IMR-90 (cell line): ENCODE results near the gene RNF215. TPM values are rescaled to one million over a fixed set of nuclear protein-coding genes. Genes with fewer than 3 reads are reported as not detected.

Experiments used
- ATAC-seq: fragments of 200-7000 bp; cut with Tn5 transposase; 2 replicates; pipeline ENCODE4 v1.9.1; 2020; ENCODE audit warnings: low read depth, mild to moderate bottlenecking, moderate library complexity
- BruUV-seq: library from RNA; stranded (reverse); fragments of 400-500 nt; replicated peaks from 2 replicates; lab custom pipeline; 2021; lab: Mats Ljungman, UMichigan
- CTCF ChIA-PET: fragments of 300-600 bp; formaldehyde crosslinking; extraction: SDS; loops from one replicate; lab custom pipeline; 2021; ENCODE audit warnings: antibody characterized with exemption; lab: Yijun Ruan, JAX
- POLR2A ChIA-PET: fragments of 300-600 bp; sonication (Branson Sonifier 250); formaldehyde crosslinking; loops from one replicate; lab custom pipeline; 2022; ENCODE audit warnings: antibody characterized with exemption; ENCODE audit not compliant: unreplicated experiment; lab: Charles Lee
- DNase-seq: peaks from one replicate; pipeline ENCODE4 v3.0.0; 2013
- H2AFZ ChIP-seq: replicated peaks from 2 replicates; pipeline ENCODE3; 2013; ENCODE audit warnings: low read length, mild to moderate bottlenecking; ENCODE audit not compliant: poor library complexity
- H2AK5ac ChIP-seq: 2 replicates; pipeline ENCODE4 v1.6.1; 2013; ENCODE audit warnings: low read depth, low read length, inconsistent platforms
- H2AK9ac ChIP-seq: replicated peaks from 2 replicates; pipeline ENCODE3; 2013; ENCODE audit warnings: mild to moderate bottlenecking, low read depth, low read length, moderate library complexity; ENCODE audit not compliant: poor library complexity
- H2BK120ac ChIP-seq: 2 replicates; pipeline ENCODE4 v1.6.1; 2013; ENCODE audit warnings: low read depth, low read length, inconsistent platforms
- H2BK15ac ChIP-seq: 3 replicates; pipeline ENCODE4 v1.6.1; 2013; ENCODE audit warnings: low read depth, low read length, inconsistent platforms
- H2BK20ac ChIP-seq: 2 replicates; pipeline ENCODE4 v1.6.1; 2013; ENCODE audit warnings: low read depth, mild to moderate bottlenecking, inconsistent platforms, low read length, moderate library complexity
- H2BK5ac ChIP-seq: 2 replicates; pipeline ENCODE4 v1.6.1; 2013; ENCODE audit warnings: mild to moderate bottlenecking, low read depth, low read length, inconsistent platforms; ENCODE audit not compliant: poor library complexity, severe bottlenecking
- H3K14ac ChIP-seq: replicated peaks from 2 replicates; pipeline ENCODE4 v1.6.1; 2013; ENCODE audit warnings: low read depth, low read length, inconsistent platforms
- H3K18ac ChIP-seq: 2 replicates; pipeline ENCODE4 v1.6.1; 2013; ENCODE audit warnings: low read depth, low read length, control low read depth
- H3K23ac ChIP-seq: 2 replicates; pipeline ENCODE4 v1.6.1; 2013; ENCODE audit warnings: low read depth, low read length, inconsistent platforms
- H3K27ac ChIP-seq: 2 replicates; pipeline ENCODE4 v1.5.1; 2013; ENCODE audit warnings: mild to moderate bottlenecking, control low read depth, low read length; ENCODE audit not compliant: insufficient read depth
- H3K27me3 ChIP-seq: 2 replicates; pipeline ENCODE4 v1.6.1; 2013; ENCODE audit warnings: low read length; ENCODE audit not compliant: control insufficient read depth, insufficient read depth
- H3K36me3 ChIP-seq: 2 replicates; pipeline ENCODE4 v1.6.1; 2013; ENCODE audit warnings: low read length, mixed read lengths; ENCODE audit not compliant: control insufficient read depth, insufficient read depth
- H3K4ac ChIP-seq: 2 replicates; pipeline ENCODE4 v1.6.1; 2013; ENCODE audit warnings: low read depth, low read length, inconsistent platforms
- H3K4me1 ChIP-seq: 2 replicates; pipeline ENCODE4 v1.6.1; 2013; ENCODE audit warnings: low read length, mixed read lengths; ENCODE audit not compliant: control insufficient read depth, insufficient read depth
- H3K4me2 ChIP-seq: 2 replicates; pipeline ENCODE4 v1.6.1; 2013; ENCODE audit warnings: low read depth, mild to moderate bottlenecking, control low read depth, low read length, moderate library complexity
- H3K4me3 ChIP-seq: 2 replicates; pipeline ENCODE4 v1.5.1; 2013; ENCODE audit warnings: low read depth, mild to moderate bottlenecking, control low read depth, low read length, moderate library complexity; ENCODE audit not compliant: insufficient read depth
- H3K56ac ChIP-seq: 2 replicates; pipeline ENCODE4 v1.6.1; 2013; ENCODE audit warnings: low read length, inconsistent platforms; ENCODE audit not compliant: insufficient read depth; ENCODE audit errors: extremely low read depth
- H3K79me1 ChIP-seq, 2 experiments: 2 replicates each; pipeline ENCODE4 v1.6.1; 2013; ENCODE audit warnings: low read length in 2 of 2, inconsistent platforms in 1 of 2, low read depth in 1 of 2
- H3K9ac ChIP-seq: 2 replicates; pipeline ENCODE4 v1.6.1; 2013; ENCODE audit warnings: low read depth, low read length, control low read depth
- H3K9me1 ChIP-seq: 2 replicates; pipeline ENCODE4 v1.6.1; 2013; ENCODE audit warnings: low read length, inconsistent platforms; ENCODE audit not compliant: insufficient read depth
- H3K9me3 ChIP-seq: 2 replicates; pipeline ENCODE4 v1.6.1; 2013; ENCODE audit warnings: low read length; ENCODE audit not compliant: control insufficient read depth, insufficient read depth
- H4K20me1 ChIP-seq: 2 replicates; pipeline ENCODE4 v1.6.1; 2013; ENCODE audit warnings: low read length, inconsistent platforms; ENCODE audit not compliant: insufficient read depth
- H4K5ac ChIP-seq: 2 replicates; pipeline ENCODE4 v1.6.1; 2013; ENCODE audit warnings: mild to moderate bottlenecking, low read depth, low read length, control low read depth
- H4K8ac ChIP-seq, 2 experiments: 2 replicates each; pipeline ENCODE4 v1.6.1; 2013; ENCODE audit warnings: low read depth in 2 of 2, low read length in 2 of 2, control low read depth in 1 of 2, inconsistent platforms in 1 of 2
- H4K91ac ChIP-seq: 2 replicates; pipeline ENCODE4 v1.6.1; 2013; ENCODE audit warnings: low read depth, low read length, inconsistent platforms; ENCODE audit not compliant: insufficient read depth
- CHD1 ChIP-seq: IDR thresholded peaks from 2 replicates; pipeline ENCODE4 v1.6.1; 2012; ENCODE audit warnings: low read depth, low read length, improper control_type of control experiment
- MAZ ChIP-seq: IDR thresholded peaks from 2 replicates; pipeline ENCODE4 v1.6.1; 2012; ENCODE audit warnings: low read depth, mild to moderate bottlenecking, low read length, improper control_type of control experiment, moderate library complexity, borderline replicate concordance
- RCOR1 ChIP-seq: IDR thresholded peaks from 2 replicates; pipeline ENCODE4 v1.6.1; 2012; ENCODE audit warnings: mild to moderate bottlenecking, low read length, improper control_type of control experiment; ENCODE audit not compliant: insufficient replicate concordance
- SMC3 ChIP-seq: fragments of 150-350 bp; IDR thresholded peaks from 2 replicates; pipeline ENCODE4 v1.6.1; 2016; ENCODE audit warnings: low read depth, mild to moderate bottlenecking, antibody characterized with exemption, low read length, moderate library complexity
- WGBS, 2 experiments: methylation state at CpG; one replicate each; pipeline versions ENCODE4 v1.1.5 to v1.1.7; 2013; ENCODE audit warnings: missing lambda C conversion rate in 2 of 2; ENCODE audit not compliant: insufficient read length in 1 of 2; ENCODE audit errors: extremely low coverage in 2 of 2; 5-methylcytosine and 5-hydroxymethylcytosine counted together
- dilution Hi-C: fragments of 300-500 bp; cut with HindIII; formaldehyde crosslinking; loops from one replicate; pipeline ENCODE4 v1.14.3; 2018; ENCODE audit warnings: low sequenced_read_pairs; ENCODE audit not compliant: unreplicated experiment
- in situ Hi-C: fragments of 300-500 bp; cut with MboI; formaldehyde crosslinking; loops from 3 replicates; pipeline ENCODE4 v1.14.3; 2019; ENCODE audit warnings: low sequenced_read_pairs, inconsistent platforms, mixed read lengths
- intact Hi-C: fragments of 100-400 bp; cut with micrococcal nuclease; formaldehyde crosslinking; loops from 2 replicates; pipeline ENCODE4 v1.10.0; 2022
- polyA plus RNA-seq, 3 experiments: library from polyadenylated mRNA; depleted of rRNA; stranded (reverse); fragments of >200 nt; gene quantifications; 2 replicates each; pipeline ENCODE4 v1.2.3, GENCODE V29; 2012; ENCODE audit warnings: low replicate concordance in 1 of 3
- total RNA-seq: library from RNA; depleted of rRNA; stranded (reverse); fragments of >200 nt; gene quantifications from 2 replicates; pipeline ENCODE4 v1.2.3, GENCODE V29; 2012
- TF ChIP-seq, protein P1 (sequence below): fragments of 150-350 bp; IDR thresholded peaks from 2 replicates; pipeline ENCODE4 v1.6.1; 2017; ENCODE audit warnings: mild to moderate bottlenecking, antibody characterized with exemption, low read length, low read depth

RNF215 gene
- total and polyA plus RNA-seq, 2 of the 4 experiments (the other 2 are of a cell fraction), result 15.8 to 21.9 TPM

DNA sequence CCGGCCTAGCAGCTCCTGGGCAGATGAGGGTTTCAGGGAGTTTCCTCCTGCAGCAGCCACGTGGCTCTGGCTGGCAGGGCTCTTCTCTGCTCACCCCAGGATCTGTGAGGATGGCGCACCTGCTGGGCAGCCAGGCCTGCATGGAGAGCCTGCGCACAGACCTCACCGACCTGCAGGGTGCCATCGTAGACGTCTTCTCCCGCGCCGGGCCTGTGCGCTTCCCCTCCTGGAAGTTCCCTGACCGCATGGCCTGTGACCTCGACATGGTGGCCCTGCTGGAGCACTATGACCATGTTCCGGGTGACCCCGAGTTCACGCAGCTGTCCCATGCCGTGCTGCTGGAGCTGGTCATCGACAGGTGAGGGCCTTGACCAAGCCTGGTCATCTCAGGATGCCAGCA lies 21.3 kb downstream of the RNF215 start:
- no TSS peak for BruUV-seq
- Histone ChIP-seq H3K14ac (no peak overlapping the region), H2AFZ (no peak overlapping the region), H3K56ac (no peak overlapping the region), H4K5ac (no peak overlapping the region), H3K23ac (no peak overlapping the region), H4K91ac (no peak overlapping the region), H2BK120ac (no peak overlapping the region), H2AK9ac (no peak overlapping the region), H3K36me3 (peaks cover 2% of the 10 kb centered on the region; the same call in 1 of the 2 replicates), H2BK20ac (no peak overlapping the region), H4K20me1 (no peaks in the 10 kb centered on the region), H2BK5ac (no peak overlapping the region), H3K4ac (no peak overlapping the region), H3K4me2 (no peak overlapping the region), H2BK15ac (no peak overlapping the region), H3K27ac (no peak overlapping the region), H2AK5ac (no peak overlapping the region), H3K9me1 (0 out of 2 replicates have a peak, but pooled peaks cover 2% of the 10 kb centered on the region), H3K27me3 (no peaks in the 10 kb centered on the region), H3K79me1 (no peaks in the 10 kb centered on the region), H3K9me3 (no peaks in the 10 kb centered on the region), H3K9ac (no peak overlapping the region), H4K8ac (no peak overlapping the region), H3K4me1 (peaks cover 5% of the 10 kb centered on the region; the same call in 1 of the 2 replicates), H3K18ac (no peak overlapping the region), H3K4me3 (no peak overlapping the region)
- ATAC-seq (no peak), DNase-seq (no peak)
- intact Hi-C loops, result no loop called here
- no peak for TF ChIP-seq CHD1
- TF ChIP-seq, protein P1, sequence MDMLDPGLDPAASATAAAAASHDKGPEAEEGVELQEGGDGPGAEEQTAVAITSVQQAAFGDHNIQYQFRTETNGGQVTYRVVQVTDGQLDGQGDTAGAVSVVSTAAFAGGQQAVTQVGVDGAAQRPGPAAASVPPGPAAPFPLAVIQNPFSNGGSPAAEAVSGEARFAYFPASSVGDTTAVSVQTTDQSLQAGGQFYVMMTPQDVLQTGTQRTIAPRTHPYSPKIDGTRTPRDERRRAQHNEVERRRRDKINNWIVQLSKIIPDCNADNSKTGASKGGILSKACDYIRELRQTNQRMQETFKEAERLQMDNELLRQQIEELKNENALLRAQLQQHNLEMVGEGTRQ, result no peak
- TF ChIP-seq MAZ, result no peak
- no peak for TF ChIP-seq RCOR1
- no peak for TF ChIP-seq SMC3
- in situ Hi-C loops, result no loop called here
- dilution Hi-C loops, result no loop called here
- CTCF ChIA-PET, result no interaction called here
- POLR2A ChIA-PET, result no interaction called here
- WGBS, 2 experiments, result 93% methylated on average over 11 of the region's 18 CpGs; no CpG with 5 or more reads in 1 of the 2 experiments
